ENCODE measurements around the gene ARMCX4.
"Not testable (repeated sequence)": the region's sequence is repeated elsewhere in the genome, so short reads cannot be mapped to it uniquely, and the experiment has no call there.

Gene ARMCX4

GRCh38 chrX:101484135-101484534 is 1.1 kb upstream of the ARMCX4 start:
- H3K4me3 ChIP-seq (replicated peaks; ENCODE audit: insufficient read depth, low read length), result no peak overlapping the region
- DNase-seq (ENCODE audit: low read depth in 1 of 2, low spot score in 1 of 2), result no peak

DNA sequence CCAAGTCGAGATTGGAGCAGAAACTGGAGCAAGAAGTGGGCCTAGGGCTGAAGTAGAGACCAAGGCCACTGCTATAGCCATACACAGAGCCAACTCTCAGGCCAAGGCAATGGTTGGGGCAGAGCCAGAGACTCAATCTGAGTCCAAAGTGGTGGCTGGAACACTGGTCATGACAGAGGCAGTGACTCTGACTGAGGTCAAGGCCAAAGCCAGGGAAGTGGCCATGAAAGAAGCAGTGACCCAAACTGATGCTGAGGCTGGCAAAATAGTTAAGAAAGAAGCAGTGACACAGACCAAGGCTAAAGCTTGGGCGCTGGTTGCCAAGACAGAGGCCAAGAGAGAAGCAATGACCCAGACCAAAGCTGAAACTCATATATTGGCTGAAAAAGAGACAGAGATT is 3.5 kb downstream of the ARMCX4 start:
- Histone ChIP-seq H3K4me3 (replicated peaks; ENCODE audit: insufficient read depth, low read length) (no peak overlapping the region), H3K27me3 (ENCODE audit: insufficient read depth, poor library complexity, severe bottlenecking) (peaks cover 2% of the 10 kb centered on the region), H3K27ac (replicated peaks) (no peak overlapping the region)
- TF ChIP-seq SPI1 (IDR thresholded peaks at IDR 0.05; ENCODE audit: borderline replicate concordance, low read depth), result no peak
- no peak for TF ChIP-seq POLR2AphosphoS5 (IDR thresholded peaks at IDR 0.05; ENCODE audit: low read depth)
- DNase-seq (ENCODE audit: low read depth in 1 of 2, low spot score in 1 of 2), result no peak

More at GRCh38 chrX:101484135-101484534, 1.1 kb upstream of the ARMCX4 start:
- no peak overlapping the region for H3K27ac ChIP-seq (replicated peaks)
- H3K27me3 ChIP-seq (ENCODE audit: insufficient read depth, poor library complexity, severe bottlenecking), result peaks cover 2% of the 10 kb centered on the region
- TF ChIP-seq CTCF (IDR thresholded peaks at IDR 0.05; ENCODE audit: insufficient read depth, low read length) (no peak), POLR2AphosphoS5 (IDR thresholded peaks at IDR 0.05; ENCODE audit: low read depth) (no peak), GABPA (IDR thresholded peaks at IDR 0.05; ENCODE audit: low read depth) (no peak), SPI1 (IDR thresholded peaks at IDR 0.05; ENCODE audit: borderline replicate concordance, low read depth) (no peak)
- TF ChIP-seq, protein P1, sequence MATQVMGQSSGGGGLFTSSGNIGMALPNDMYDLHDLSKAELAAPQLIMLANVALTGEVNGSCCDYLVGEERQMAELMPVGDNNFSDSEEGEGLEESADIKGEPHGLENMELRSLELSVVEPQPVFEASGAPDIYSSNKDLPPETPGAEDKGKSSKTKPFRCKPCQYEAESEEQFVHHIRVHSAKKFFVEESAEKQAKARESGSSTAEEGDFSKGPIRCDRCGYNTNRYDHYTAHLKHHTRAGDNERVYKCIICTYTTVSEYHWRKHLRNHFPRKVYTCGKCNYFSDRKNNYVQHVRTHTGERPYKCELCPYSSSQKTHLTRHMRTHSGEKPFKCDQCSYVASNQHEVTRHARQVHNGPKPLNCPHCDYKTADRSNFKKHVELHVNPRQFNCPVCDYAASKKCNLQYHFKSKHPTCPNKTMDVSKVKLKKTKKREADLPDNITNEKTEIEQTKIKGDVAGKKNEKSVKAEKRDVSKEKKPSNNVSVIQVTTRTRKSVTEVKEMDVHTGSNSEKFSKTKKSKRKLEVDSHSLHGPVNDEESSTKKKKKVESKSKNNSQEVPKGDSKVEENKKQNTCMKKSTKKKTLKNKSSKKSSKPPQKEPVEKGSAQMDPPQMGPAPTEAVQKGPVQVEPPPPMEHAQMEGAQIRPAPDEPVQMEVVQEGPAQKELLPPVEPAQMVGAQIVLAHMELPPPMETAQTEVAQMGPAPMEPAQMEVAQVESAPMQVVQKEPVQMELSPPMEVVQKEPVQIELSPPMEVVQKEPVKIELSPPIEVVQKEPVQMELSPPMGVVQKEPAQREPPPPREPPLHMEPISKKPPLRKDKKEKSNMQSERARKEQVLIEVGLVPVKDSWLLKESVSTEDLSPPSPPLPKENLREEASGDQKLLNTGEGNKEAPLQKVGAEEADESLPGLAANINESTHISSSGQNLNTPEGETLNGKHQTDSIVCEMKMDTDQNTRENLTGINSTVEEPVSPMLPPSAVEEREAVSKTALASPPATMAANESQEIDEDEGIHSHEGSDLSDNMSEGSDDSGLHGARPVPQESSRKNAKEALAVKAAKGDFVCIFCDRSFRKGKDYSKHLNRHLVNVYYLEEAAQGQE (IDR thresholded peaks at IDR 0.05; ENCODE audit: insufficient replicate concordance, low read depth), result no peak

- Histone ChIP-seq H3K27ac (replicated peaks) (no peak overlapping the region), H3K27me3 (ENCODE audit: insufficient read depth, poor library complexity, severe bottlenecking) (no peaks in the 10 kb centered on the region), H3K4me3 (replicated peaks; ENCODE audit: insufficient read depth, low read length) (no peak overlapping the region)
- no peak for DNase-seq (ENCODE audit: low read depth in 1 of 2, low spot score in 1 of 2)
- TF ChIP-seq, protein P1 (IDR thresholded peaks at IDR 0.05; ENCODE audit: insufficient replicate concordance, low read depth), result no peak
- no peak for TF ChIP-seq GABPA (IDR thresholded peaks at IDR 0.05; ENCODE audit: low read depth)
- no peak for TF ChIP-seq POLR2AphosphoS5 (IDR thresholded peaks at IDR 0.05; ENCODE audit: low read depth)
- TF ChIP-seq CTCF (IDR thresholded peaks at IDR 0.05; ENCODE audit: insufficient read depth, low read length), result no peak
- TF ChIP-seq SPI1 (IDR thresholded peaks at IDR 0.05; ENCODE audit: borderline replicate concordance, low read depth), result no peak
Measured at GRCh38 chrX:101491943-101492342, 6.7 kb downstream of the ARMCX4 start.

DNA sequence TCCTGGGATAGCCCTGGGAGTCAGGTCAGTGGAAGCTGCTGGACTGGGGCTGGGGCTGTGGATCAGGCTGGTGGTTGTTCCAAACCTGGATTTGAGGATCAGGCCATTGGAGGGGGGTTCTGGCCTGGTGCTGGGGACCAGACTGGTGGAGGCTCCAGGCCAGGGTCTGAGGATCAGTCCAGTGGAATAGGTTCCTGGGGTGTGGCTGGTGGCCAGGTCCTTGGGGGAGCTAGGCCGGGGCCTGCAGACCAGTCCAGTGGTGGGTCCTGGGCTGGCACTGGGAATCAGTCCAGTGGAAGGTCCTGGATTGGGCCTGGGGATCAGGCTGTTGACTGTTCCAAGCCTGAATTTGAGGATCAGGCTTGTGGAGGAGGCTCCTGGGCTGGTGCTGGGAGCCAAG is 8.0 kb downstream of the ARMCX4 start:
- TF ChIP-seq CTCF (IDR thresholded peaks at IDR 0.05; ENCODE audit: insufficient read depth, low read length), result no peak
- TF ChIP-seq POLR2AphosphoS5 (IDR thresholded peaks at IDR 0.05; ENCODE audit: low read depth), result no peak
- TF ChIP-seq, protein P1 (IDR thresholded peaks at IDR 0.05; ENCODE audit: insufficient replicate concordance, low read depth), result no peak
- no peak for TF ChIP-seq GABPA (IDR thresholded peaks at IDR 0.05; ENCODE audit: low read depth)
- TF ChIP-seq SPI1 (IDR thresholded peaks at IDR 0.05; ENCODE audit: borderline replicate concordance, low read depth), result no peak
- H3K4me3 ChIP-seq (replicated peaks; ENCODE audit: insufficient read depth, low read length), result no peak overlapping the region
- H3K27me3 ChIP-seq (ENCODE audit: insufficient read depth, poor library complexity, severe bottlenecking), result no peaks in the 10 kb centered on the region
- no peak overlapping the region for H3K27ac ChIP-seq (replicated peaks)
- DNase-seq (ENCODE audit: low read depth in 1 of 2, low spot score in 1 of 2), result no peak

- DNase-seq (ENCODE audit: low read depth in 1 of 2, low spot score in 1 of 2); H3K4me3 ChIP-seq (replicated peaks; ENCODE audit: insufficient read depth, low read length); H3K27ac ChIP-seq (replicated peaks); H3K27me3 ChIP-seq (ENCODE audit: insufficient read depth, poor library complexity, severe bottlenecking): not testable (repeated sequence)
Measured at GRCh38 chrX:101502929-101503328, 17.7 kb downstream of the ARMCX4 start.
